Left lung (tissue), 10 donors: ENCODE measurements around the gene IPPK. TPM values are rescaled to one million over a fixed set of nuclear protein-coding genes. Genes with fewer than 3 reads are reported as not detected.

Source experiments
- ATAC-seq: fragments of 200-7000 bp; cut with Tn5 transposase; one replicate; pipeline ENCODE4 v1.9.1; 2020; ENCODE audit warnings: moderate library complexity
- DNase-seq, 4 donors: peaks; one replicate each; pipeline ENCODE4 v3.0.0-alpha.2; 2013 to 2020
- H3K27ac ChIP-seq, 2 donors: fragments of 200-600 bp; sonication (generic) in 1 of 2; one replicate each; pipeline versions ENCODE4 v1.5.0 to v1.8.0; 2020 to 2021
- H3K27me3 ChIP-seq, 2 donors: fragments of 200-600 bp; sonication (generic) in 1 of 2; one replicate each; pipeline versions ENCODE4 v1.5.0 to v1.8.0; 2020 to 2021
- H3K36me3 ChIP-seq, 2 donors: fragments of 200-600 bp; sonication (generic) in 1 of 2; one replicate each; pipeline versions ENCODE4 v1.5.0 to v1.8.0; 2020 to 2021
- H3K4me1 ChIP-seq, 2 donors: fragments of 200-600 bp; one replicate each; pipeline ENCODE4 v1.8.0; 2021
- H3K4me3 ChIP-seq, 2 donors: fragments of 200-600 bp; sonication (generic) in 1 of 2; one replicate each; pipeline versions ENCODE4 v1.5.0 to v1.8.0; 2020 to 2021; ENCODE audit warnings: mild to moderate bottlenecking in 1 of 2
- H3K9me3 ChIP-seq, 2 donors: fragments of 200-600 bp; sonication (generic) in 1 of 2; one replicate each; pipeline versions ENCODE4 v1.5.0 to v1.8.0; 2020 to 2021
- intact Hi-C, 2 donors: fragments of 100-400 bp; cut with DNase I; formaldehyde crosslinking; loops; one replicate each; pipeline versions ENCODE4 v1.11.2 to v1.14.2; 2022
- polyA plus RNA-seq, 6 donors: library from polyadenylated mRNA; unstranded; fragments of 120-200 nt; gene quantifications; one replicate each; pipeline ENCODE4 v1.2.1, GENCODE V29; 2013; ENCODE audit not compliant: insufficient read length in 6 of 6
- total RNA-seq, 2 donors: library from RNA; stranded (reverse); fragmentation: NEBNext Ultra II Directional; extraction: Animal tissue kit (Norgen Biotek cat#: 25700); gene quantifications; one replicate each; pipeline ENCODE4 v1.2.1, GENCODE V29; 2021
- TF ChIP-seq, protein P1 (sequence below), 2 donors: fragments of 200-600 bp; sonication (generic) in 1 of 2; IDR thresholded peaks; one replicate each; pipeline versions ENCODE4 v1.5.0 to v1.8.0; 2021; ENCODE audit warnings: antibody characterized with exemption in 2 of 2
- donor health status: DM: no; HTN: yes; CAD: no.
- donor health status: DM: no; HTN: no; CAD: no.

IPPK gene
- total and polyA plus RNA-seq, 8 donors: 6.5 to 10.8 (median 8.7) TPM

DNA sequence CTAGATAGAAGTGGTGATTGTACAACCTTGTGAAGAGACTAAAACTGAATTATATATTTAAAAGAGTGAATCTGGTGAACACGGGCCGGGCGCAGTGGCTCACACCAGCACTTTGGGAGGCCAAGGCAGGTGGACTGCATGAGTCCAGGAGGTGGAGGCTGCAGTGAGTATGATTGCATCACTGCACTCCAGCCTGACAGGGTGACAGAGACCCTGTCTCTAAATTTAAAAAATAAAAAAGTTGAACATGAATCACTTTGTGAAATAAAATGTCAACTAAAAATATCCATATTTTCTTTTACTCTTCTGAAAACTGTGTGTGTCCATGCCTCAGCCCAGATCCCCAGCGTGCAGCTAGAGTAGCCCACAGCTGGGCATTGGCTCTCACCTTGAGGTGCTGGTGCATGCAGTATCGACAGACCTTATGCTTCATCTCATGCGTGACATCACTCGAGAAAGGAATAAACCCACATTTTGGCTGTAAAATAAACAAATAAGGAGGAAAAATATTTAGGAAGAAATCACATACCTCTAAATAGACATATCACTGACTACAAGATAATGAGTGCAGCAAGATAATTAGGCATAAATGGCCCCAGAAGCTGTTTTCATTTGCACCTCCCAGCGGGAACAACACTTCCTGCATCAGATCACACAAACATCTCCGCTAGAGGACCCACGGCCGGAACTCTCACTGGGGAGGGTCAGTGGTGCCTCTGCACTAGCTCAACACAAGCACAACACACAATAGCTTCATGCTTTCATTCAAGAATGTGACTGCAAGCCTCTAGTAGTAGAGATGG, 22.1 kb downstream of the IPPK start:
- no peak overlapping the region for H3K27ac ChIP-seq
- intact Hi-C loops: loop anchor here in 1 of 2 donors (10.0 kb wide), 1 partner anchor 513 kb away; no protein-coding TSS in a partner anchor
- no peak for ATAC-seq
- no peak overlapping the region for H3K4me3 ChIP-seq
- TF ChIP-seq, protein P1, sequence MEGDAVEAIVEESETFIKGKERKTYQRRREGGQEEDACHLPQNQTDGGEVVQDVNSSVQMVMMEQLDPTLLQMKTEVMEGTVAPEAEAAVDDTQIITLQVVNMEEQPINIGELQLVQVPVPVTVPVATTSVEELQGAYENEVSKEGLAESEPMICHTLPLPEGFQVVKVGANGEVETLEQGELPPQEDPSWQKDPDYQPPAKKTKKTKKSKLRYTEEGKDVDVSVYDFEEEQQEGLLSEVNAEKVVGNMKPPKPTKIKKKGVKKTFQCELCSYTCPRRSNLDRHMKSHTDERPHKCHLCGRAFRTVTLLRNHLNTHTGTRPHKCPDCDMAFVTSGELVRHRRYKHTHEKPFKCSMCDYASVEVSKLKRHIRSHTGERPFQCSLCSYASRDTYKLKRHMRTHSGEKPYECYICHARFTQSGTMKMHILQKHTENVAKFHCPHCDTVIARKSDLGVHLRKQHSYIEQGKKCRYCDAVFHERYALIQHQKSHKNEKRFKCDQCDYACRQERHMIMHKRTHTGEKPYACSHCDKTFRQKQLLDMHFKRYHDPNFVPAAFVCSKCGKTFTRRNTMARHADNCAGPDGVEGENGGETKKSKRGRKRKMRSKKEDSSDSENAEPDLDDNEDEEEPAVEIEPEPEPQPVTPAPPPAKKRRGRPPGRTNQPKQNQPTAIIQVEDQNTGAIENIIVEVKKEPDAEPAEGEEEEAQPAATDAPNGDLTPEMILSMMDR (IDR thresholded peaks at IDR 0.05): no peak
- no peaks in the 10 kb centered on the region for H3K27me3 ChIP-seq
- H3K9me3 ChIP-seq: peaks cover 0 to 4% of the 10 kb centered on the region in 2 donors
- H3K4me1 ChIP-seq: no peaks in the 10 kb centered on the region
- peaks cover 0 to 97% of the 10 kb centered on the region in 2 donors for H3K36me3 ChIP-seq
- DNase-seq: peak in 1 of 4 donors; percentile 43

DNA sequence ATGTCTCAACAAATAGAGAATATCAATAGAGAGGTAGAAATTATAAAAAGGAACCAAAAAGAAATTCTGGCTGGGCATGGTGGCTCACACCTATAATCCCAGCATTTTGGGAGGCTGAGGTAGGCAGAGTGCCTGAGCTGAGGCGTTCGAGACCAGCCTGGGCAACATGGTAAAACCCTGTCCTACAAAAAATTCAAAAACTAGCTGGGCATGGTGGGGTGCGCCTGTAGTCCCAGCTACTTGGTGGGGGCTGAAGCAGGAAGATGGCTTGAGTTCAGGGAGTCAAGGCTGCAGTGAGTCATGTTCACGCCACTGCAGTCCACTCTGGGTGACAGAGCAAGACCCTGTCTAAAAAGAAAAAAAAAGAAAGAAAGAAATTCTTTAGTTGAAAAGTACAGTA, 24.9 kb downstream of the IPPK start:
- TF ChIP-seq, protein P1 (IDR thresholded peaks at IDR 0.05): no peak
- ATAC-seq (no peak), DNase-seq (peak in 1 of 4 donors; percentile 4)
- intact Hi-C loops: loop anchor here in 1 of 2 donors (10.0 kb wide), 1 partner anchor 510 kb away; no protein-coding TSS in a partner anchor
- H3K9me3 ChIP-seq: peaks cover 0 to 4% of the 10 kb centered on the region in 2 donors
- no peak overlapping the region for H3K27ac ChIP-seq
- H3K36me3 ChIP-seq: peaks cover 0 to 98% of the 10 kb centered on the region in 2 donors
- no peak overlapping the region for H3K4me3 ChIP-seq
- no peaks in the 10 kb centered on the region for H3K4me1 ChIP-seq
- no peaks in the 10 kb centered on the region for H3K27me3 ChIP-seq

DNA sequence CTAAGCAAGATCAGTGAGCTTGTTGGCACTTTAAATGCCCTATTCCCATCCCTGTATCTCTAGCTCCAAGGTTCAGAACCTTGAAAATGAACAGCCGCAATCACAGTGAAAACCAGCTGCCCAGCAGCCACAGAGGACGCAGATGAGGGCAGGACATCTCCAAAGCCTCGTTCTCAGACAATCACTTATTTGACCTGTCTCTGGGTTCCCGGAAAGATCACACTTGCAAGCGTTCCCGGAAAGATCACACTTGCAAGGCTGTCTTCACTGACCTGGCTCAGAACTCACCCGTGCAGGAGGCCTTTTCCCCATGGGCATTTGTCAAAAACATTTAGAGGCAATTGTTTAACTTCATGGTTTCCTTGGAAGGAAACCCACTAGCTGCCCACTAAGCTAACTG, 25.7 kb downstream of the IPPK start:
- Histone ChIP-seq H3K36me3 (peaks cover 0 to 100% of the 10 kb centered on the region in 2 donors), H3K27me3 (no peaks in the 10 kb centered on the region), H3K4me3 (no peak overlapping the region), H3K9me3 (peaks cover 0 to 4% of the 10 kb centered on the region in 2 donors), H3K4me1 (no peaks in the 10 kb centered on the region), H3K27ac (no peak overlapping the region)
- TF ChIP-seq, protein P1 (IDR thresholded peaks at IDR 0.05): no peak
- DNase-seq (peak in 1 of 4 donors; percentile 4), ATAC-seq (no peak)
- intact Hi-C loops: loop anchor here in 1 of 2 donors (5.0 to 10.0 kb wide), 2 partner anchors 307 to 509 kb away; no protein-coding TSS in a partner anchor

DNA sequence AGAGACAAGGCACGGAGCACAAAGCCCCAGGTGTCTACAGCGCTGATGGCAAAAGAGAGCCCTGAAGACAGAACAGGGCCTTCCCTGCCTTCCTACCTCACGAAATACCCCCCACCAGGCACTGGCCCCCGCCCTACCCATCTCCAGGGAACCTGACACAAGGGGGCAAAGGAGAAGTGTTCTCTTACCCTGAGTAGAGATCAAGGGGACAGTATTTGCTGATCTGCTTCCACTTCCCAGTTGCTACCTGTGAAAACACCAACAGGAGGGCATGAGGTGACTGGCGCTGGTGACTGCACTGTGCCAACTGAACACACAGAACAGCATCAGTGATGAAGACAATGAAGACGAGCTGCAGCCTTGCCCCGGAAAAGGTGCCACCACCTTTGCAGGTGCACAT, 27.4 kb downstream of the IPPK start:
- intact Hi-C loops: loop anchor here in 1 of 2 donors (5.0 to 10.0 kb wide), 2 partner anchors 305 to 508 kb away; no protein-coding TSS in a partner anchor
- H3K4me1 ChIP-seq: no peaks in the 10 kb centered on the region
- H3K4me3 ChIP-seq: no peak overlapping the region
- TF ChIP-seq, protein P1 (IDR thresholded peaks at IDR 0.05): no peak
- no peak for ATAC-seq
- H3K36me3 ChIP-seq: peaks cover 0 to 100% of the 10 kb centered on the region in 2 donors
- no peaks in the 10 kb centered on the region for H3K27me3 ChIP-seq
- H3K27ac ChIP-seq: no peak overlapping the region
- H3K9me3 ChIP-seq: peaks cover 0 to 4% of the 10 kb centered on the region in 2 donors
- DNase-seq: peak in 1 of 4 donors; percentile 26

DNA sequence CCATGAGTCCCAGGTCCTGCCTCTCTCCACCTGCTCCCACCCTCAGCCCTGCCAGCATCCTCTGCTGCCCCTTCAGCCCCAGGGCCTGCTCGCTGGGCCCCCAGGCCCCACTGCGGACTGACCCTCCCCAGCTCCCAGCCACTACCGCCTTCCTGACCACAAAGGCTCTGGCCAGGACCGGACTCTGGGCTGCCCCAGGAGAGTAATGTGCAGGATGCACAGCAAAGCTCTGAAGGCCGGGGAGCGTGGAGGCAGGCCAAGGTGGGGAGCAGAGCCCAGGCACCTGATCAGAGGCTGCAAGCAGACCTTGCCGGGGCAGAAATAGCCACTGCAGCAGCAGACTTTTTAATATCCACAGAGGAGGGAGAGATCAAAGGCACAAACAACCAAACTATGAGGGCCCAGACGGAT, 27.9 kb downstream of the IPPK start:
- Histone ChIP-seq H3K27ac (no peak overlapping the region), H3K4me3 (no peak overlapping the region), H3K36me3 (peaks cover 0 to 100% of the 10 kb centered on the region in 2 donors), H3K9me3 (peaks cover 0 to 4% of the 10 kb centered on the region in 2 donors), H3K27me3 (no peaks in the 10 kb centered on the region), H3K4me1 (no peaks in the 10 kb centered on the region)
- ATAC-seq (no peak), DNase-seq (peak in 1 of 4 donors; percentile 52)
- intact Hi-C loops: loop anchor here in 1 of 2 donors (5.0 to 10.0 kb wide), 2 partner anchors 305 to 507 kb away; no protein-coding TSS in a partner anchor
- TF ChIP-seq, protein P1 (IDR thresholded peaks at IDR 0.05): no peak
